Ecto neural progenitor cell (in vitro differentiated cells): Measurements from ENCODE around the gene F2R.
"Not testable (repeated sequence)": the region's sequence is repeated elsewhere in the genome, so short reads cannot be mapped to it uniquely, and the experiment has no call there.

Experiments used
- DNase-seq: peaks from one replicate; pipeline ENCODE4 v3.0.0-alpha.2; 2018; ENCODE audit warnings: low spot score

F2R gene

DNA sequence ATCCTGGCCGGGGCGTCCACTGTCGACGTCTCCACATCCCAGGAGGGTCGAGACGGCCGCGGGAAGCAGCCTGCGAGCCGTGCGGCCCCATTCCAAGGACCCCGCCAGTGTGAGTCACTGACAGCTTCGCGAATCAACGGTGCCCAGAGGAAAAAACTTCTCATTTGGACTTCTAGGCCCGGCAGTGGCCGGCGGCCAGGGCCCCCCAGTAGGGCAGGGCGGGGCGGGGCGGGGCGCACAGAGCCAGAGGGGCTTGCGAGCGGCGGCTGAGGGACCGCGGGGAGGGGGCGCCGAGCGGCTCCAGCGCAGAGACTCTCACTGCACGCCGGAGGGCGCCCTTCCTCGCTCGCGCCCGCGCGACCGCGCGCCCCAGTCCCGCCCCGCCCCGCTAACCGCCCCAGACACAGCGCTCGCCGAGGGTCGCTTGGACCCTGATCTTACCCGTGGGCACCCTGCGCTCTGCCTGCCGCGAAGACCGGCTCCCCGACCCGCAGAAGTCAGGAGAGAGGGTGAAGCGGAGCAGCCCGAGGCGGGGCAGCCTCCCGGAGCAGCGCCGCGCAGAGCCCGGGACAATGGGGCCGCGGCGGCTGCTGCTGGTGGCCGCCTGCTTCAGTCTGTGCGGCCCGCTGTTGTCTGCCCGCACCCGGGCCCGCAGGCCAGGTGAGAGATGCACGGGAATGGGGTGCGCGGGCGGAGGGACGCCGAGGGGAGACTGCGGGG, at the start of gene F2R:
Gene F2R, plus strand, starts transcription at position 391 of the 720 bp plus-strand sequence. Its CDS starts 182 bp downstream, at position 573.
- peak; percentile 89 for DNase-seq

DNA sequence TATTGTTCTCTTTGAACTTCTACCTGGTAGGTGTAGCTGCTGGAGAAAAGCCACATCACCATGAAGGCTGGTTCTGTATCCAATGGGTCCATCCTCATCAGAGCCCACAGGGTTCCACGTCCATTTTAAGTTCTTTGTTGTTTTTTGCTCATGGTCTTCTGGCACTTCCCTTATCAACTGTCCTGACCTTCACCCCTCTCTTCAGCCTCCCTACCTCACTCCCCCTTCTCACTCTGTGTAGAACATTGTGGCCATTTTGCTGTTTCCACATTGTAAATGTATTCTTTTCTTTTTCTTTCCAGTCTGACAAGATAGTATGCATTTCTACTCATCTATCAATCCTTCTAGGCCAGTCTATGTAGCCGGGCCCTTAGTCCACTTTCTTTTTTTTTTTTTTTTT, 48.4 kb upstream of the F2R start:
- no peak for DNase-seq

DNA sequence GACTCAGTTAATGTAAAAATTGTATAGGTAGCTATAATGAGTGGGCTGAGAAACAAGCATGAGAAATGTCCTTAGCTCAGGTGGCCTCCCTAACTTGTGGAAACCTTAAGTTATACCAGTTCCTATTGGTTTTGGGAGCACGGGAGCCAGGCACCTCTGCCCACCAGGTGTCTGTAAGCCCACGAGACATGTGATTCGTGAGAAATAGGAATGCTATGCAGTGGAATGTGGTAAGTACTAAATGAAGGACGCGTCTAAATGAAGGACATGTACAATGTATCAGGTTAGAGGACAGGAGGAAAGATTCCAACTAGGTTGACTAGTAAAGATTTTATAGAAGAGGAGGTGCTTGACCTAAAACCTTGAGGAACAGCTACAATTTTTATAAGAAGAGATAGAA, 46.7 kb upstream of the F2R start:
- DNase-seq: no peak

DNA sequence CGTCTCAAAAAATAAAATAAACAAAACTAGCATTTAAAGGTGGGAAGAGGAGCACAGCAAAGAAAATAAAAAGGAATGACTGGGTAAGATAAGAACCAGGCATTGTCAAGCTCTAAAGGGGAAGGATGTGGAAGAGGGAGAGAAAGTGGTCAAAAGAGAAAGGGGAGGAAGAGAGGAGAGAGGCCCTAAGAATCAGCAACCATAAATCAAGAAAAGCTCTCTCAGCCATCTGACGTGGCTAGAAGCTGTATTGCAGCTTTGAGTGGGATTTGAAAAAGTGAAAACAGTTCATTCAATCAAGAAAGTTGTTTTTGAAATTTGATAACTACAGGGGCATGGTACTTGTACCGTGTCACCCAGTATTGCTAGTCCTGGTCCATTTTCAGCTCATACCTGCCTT, 45.4 kb upstream of the F2R start:
- no peak for DNase-seq

DNA sequence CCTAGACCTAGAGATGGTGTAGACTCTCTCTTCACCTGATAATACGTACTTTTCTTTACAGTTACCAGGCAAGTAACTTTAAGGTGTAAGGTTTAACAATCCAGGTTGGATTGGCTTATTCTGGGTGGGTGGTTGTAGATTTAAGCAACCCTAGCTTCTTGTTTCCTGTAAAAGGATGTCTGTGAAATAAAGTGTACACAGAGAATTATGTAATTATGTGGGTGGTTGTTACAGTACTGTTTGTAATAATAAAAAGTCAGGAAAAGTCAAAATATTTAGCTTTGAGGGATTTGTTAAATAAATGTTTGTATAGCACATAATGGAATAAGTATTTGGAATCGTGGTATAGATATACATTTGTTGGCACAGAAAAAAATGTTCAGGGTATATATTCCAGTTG, 43.7 kb upstream of the F2R start:
- DNase-seq: no peak

DNA sequence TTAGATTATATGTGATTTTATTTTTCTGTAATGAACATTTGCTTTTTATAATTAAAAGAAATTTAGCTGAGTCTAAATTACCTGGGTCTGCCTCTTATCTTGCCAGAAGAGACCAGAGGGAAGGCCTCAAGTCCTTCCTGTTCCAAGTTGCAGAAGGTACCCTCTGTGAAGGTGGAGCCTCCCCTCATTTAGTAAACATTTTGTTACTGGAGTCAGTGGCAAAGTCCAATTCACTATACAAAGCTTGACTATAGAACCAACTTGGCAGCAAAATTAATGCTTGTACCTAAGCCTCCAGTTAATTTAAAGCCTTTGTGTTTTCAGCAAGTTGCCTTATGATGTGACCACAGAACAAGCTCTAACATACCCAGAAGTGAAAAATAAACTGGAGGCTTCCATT, 42.8 kb upstream of the F2R start:
- DNase-seq: no peak

DNA sequence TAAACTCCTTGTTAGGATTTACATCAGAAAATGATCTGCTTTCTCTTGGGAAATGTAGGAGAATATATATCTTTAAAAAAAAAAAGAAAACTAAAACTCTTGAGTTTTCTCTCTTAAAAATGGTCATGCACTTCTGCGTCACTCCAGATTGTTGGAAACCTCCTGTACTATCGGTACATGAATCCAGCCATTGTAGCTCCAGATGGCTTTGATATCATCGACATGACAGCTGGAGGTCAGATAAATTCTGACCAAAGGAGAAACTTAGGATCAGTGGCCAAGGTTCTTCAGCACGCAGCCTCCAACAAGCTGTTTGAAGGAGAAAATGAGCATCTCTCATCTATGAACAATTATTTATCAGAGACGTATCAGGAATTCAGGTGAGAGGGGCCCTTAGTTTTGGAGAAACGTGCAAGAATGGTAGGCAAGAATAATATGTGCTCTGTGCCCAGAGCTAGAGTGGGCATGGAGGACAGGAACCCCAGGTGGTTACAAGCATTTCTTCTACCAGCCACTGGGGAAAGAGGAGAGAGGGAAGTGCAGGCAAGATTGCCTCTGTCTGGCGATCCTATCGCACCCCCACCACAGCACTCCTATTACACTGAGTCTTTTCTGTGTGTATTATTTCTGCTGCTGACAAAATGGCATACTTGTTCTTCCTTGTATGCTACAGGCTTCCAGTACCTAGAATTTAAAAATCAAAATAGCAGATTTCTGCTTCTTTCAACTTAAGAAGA, 41.4 kb upstream of the F2R start:
- no peak for DNase-seq

DNA sequence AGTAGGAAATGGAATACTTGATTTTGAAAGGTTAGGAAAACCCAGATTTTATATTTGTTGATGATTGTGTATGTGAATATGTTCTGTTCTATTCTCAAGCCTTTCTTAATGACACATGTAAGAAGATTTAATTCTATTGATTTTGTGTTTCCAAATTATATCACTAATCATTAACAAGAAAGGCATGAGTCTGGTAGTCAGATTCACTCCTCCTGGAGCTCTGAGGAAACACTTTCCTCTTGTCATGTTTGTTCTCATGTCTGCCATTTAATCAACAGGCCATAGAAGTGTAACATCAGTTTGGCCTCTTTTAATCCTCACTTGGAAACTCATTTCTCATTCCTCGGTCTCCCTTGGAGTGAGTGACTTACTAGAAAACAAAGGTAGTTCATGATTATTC, 40.6 kb upstream of the F2R start:
- DNase-seq: no peak

DNA sequence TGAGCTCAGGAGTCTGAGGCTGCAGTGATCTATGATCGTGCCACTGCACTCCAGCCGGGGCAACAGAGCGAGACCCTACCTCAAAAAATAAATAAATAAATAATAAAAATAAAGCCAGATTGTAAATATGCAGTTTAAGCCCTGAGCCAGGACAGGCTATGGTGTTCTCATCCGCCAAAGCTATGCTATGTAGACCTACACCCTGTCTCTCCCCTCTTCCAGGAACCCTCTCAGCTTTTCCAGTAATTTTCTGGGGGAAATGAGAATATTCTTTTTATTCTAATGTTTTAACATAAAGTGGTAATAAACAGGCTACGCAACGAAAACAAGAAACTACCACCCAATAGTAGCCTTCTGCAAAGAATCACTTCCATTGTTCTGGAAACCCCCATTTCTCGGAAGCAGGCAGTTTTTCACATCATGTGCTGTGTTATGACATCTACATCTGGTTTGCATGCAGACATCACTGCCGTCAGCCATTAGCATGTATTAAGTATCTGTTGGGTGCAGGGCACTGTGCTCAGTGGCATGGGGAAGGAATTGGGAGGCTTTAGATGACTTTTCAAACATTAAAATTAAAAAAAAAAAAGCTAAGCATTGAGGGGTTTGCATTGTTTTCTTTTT, 38.0 kb upstream of the F2R start:
- no peak for DNase-seq

DNA sequence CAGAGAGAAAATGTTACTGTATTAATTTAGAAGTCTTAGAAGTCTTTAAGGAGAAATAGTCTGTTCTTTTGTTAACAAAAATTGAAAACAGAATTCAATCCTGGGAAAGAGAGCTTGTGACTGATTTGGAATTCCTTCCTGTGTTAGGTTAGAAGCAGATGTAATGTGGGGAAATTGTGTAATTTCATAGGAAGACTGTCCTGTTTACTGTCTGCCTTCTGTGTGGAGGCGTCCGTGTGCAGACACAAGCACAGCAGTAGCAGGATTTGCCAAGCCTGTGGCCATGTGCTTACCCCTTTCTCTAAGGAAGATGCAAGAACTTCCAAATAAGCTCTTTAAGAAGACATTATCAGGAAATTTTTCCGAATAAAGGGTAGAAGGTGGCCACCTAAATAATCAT, 36.7 kb upstream of the F2R start:
- no peak for DNase-seq

DNA sequence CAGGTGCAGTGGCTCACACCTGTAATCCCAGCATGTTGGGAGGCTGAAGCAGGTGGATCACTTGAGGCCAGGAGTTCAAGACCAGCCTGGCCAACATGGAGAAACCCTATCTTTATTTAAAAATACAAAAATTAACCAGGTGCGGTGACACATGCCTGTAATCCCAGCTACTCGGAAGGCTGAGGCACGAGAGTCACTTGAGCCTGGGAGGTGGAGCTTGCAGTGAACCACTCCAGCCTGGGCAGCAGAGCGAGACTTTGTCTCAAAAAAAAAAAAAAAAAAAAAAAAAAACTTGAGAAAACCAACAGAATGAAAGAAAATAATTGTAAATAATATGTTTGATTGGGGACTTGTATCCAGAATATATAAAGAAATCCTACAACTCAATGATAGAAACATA, 35.1 kb upstream of the F2R start:
- DNase-seq: not testable (repeated sequence)

DNA sequence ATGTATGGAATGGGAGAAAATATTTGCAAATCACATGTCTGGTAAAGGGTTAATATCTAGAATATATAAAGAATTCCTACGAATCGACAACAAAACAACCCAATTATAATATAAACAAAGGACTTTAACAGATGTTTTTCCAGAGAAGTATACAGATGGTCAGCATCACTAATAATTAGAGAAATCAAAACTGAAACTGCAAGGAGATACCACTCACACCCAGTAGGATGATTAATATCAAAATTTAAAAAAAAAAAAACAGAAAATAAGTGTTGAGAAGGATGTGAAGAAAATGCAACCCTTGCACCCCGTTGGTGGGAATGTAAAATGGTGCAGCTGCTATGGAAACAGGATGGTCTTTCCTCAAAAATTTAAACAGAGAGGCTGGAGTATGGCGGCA, 34.6 kb upstream of the F2R start:
- no peak for DNase-seq

DNA sequence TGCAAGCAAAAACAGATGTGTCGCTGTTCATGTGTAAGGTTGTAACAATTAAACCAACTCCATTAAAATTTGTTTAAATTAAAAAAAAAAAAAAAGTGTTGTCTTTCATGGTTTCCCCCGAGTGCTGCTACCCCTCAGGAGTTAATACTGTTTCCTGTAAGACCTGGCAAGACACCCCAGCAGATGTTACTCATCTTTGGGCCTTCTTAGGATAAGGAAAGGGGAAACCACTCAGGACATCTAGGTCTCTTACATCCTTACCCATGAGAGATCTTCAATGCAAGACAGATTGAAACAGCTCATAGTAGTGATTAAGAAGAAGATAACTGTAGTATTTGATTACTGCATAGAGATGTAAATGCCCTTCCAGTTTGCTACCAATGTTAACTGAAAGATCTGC, 33.5 kb upstream of the F2R start:
- DNase-seq: no peak

DNA sequence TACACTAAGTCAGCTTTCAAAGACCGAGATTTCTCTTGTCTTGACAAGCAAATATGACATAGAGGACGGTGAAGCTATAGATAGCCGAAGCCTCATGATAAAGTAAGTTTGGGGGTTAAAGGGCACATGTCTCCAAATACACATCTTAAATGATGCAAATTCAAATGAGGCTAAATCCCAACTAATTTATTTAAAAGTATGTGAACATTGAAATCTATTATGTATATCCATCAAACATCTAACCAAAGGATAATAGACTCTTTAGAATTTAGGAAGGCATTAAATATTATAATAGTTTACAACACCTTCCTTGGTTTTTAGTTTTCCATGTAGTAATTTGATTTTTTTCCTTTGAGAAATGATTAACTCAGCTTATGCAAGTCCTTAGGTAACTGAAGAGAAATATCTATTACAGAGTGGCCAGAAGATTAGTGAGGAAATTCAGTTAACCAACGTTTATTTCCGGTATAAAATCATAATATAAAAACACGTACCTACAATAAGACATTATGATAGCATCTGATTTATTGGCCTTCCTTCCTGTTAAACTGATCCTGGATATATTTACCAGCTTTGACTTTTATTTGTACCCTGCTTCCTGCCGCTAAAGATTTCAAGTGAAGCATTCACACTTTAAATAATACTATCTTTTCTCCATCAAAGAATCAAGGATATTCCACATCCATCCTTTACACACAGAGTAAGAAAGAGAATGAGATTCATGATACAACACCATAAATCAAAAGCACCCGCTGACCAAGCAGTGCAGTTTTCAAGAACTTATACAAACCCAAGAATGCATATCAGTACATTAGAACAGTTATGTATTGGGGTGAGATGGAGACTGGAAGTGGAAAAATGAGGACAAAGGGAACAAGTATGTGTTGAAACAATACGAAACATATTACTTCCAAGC, 31.9 kb upstream of the F2R start:
- DNase-seq: no peak

DNA sequence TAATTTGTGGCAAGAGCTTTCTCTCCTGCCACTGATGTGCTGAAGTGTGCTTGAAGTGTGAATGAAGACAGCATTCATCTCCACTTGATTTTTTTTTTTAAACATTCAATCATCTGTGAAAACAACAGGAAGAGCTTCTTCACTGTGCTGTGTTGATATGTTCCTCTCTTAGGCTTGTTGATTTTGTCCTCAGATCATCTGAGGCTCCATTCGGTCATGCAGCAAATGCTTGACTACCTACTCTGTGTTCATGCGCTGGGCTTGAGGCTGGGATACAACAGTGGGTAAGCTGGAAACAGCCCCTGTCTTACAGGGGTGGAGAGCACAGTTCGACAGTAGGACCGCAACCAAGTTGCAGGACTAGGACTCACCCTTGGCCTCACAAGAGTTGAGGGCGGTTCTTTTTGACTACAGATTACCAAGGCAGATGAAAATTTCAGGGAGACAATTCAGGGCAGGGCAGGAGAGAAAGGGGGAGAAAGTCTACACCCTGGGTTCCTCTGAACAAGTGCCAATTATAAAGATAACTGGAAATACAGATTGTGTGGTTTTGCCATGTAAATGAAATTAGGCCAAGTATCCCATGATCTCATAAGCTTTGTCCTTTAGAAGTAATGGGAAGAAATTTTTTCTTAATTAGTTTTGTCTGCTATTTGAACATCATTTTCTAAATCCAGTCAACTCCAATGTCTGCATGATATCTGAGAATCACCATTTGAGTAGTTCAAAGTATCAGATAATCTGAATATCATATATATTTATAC, 31.0 kb upstream of the F2R start:
- DNase-seq: no peak

DNA sequence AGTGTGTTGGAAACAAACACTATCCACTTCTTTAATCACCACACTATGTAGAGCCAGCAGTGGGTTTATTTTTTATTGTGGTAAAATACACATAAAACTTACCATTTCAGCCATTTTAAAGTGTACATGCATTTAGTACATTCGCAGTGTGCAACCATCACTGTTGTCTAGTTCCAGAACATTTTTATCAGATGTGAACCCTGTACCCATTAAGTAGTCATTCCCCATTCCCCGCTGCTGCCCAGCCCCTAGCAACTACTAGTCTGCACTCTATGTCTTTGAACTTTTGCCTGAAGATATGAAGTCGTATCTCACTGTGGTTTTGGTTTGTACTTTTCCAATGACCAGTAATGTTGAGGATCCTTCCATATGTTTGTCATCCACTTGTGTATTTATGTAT, 30.2 kb upstream of the F2R start:
- DNase-seq: no peak

DNA sequence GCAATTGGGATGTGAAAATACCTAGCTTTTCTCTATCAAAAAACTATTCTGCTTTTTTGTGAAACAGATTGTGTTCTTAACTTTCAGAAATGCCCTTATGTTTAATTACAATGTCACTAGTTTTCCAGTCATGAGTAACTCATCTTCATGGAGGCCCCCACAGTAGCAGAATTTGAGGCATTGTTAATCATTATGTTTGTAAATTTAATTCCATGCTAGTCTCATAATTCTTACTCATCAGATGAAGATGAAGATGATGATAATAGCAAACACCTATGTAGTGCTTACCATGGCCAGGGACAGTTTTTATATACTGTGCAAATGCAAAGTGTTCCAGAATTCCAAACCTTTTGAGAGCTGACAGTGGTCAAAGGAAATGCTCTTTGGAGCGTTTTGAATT, 27.7 kb upstream of the F2R start:
- no peak for DNase-seq

DNA sequence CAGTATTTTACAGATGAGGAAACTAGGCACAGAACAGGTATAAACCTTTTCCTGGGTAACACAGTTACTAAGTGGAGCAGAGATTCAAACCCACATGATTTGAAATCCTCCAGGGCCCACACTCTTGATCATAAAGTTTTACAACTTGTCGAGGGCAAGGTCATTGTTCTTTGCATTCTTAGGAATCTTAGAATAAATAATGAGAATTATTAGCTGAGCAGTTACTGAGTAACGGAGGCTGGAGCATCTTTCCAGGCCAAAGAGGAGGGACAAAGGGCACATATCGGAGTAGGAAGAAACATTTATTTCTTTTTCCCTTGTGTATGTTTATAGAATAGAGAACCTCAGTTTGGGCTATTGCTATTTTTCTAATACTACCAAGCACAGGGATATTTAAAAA, 27.1 kb upstream of the F2R start:
- DNase-seq: no peak

DNA sequence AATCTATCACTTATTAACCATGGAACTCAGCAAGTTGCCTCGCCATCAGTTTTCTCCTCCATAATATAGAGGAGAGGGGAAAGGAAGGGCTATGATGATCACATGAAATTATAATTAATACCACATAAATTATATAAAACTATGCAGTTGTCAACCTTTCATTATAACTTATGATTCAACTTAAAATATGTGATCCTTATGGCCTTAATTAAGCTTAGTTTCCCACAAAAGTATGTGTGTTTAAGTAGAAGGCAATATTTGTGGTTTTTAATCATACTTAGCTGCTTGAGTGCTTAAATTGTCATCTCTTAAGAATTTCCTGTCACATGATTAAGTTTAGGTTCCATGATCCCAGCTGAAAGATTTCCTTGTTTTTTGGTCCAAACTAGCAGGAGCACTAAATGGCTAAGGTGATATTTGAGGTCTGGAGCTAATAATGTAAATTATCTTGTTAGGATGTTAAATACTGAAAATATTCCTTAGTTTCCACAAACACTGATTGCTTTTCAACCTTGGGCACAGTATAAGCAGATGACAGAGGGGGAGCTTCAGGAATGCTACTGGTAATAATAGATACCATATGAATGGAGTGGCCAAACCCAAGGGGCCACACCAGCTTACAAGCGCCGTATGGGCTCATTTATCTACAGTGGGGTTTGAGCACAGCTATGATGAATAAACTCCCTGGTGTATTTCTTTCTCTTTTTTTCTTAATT, 26.4 kb upstream of the F2R start:
- no peak for DNase-seq

DNA sequence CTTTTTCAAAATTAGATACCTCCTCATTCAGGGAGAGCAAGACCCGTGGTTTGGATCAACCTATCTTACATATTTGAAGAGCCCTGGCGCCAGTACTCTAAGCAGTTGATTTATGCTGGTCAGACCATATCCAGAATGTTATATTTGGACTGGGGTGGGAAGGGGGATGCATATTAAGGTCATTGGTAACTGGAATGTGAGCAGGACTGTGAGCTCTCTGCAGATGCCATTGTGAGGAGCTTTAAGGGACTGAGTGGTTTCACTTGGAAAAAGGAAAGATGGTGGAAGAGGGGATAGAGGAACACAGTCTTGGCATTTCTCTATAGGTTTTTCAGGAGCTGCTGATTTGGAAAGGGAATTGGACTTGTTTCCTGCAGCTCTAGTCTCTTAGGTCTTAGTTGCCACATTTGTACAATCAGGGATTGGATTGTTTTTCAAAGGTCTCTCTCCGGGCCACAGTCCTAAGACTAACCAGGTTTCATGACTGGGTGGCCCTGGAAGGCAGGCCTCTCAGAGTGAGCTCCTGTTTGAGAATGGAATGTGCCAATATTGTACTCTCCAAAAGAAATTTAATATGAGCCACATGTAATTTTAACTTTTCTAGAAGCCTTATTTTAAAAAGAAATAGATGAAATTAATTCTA, 25.8 kb upstream of the F2R start:
- no peak for DNase-seq
